Lower lobe of right lung (tissue), 2 donors: Measurements from ENCODE around the gene EFCAB8. TPM values are rescaled to one million over a fixed set of nuclear protein-coding genes. Genes with fewer than 3 reads are reported as not detected.
A peak's percentile ranks its signal among the peaks of the same experiment; 100 is the strongest.

ENCODE experiments used
- ATAC-seq, 2 donors: fragments of 200-7000 bp; cut with Tn5 transposase; one replicate each; pipeline ENCODE4 v1.9.1; 2020 to 2022; ENCODE audit warnings: mild to moderate bottlenecking in 2 of 2, moderate library complexity in 2 of 2
- DNase-seq: peaks from one replicate; pipeline ENCODE4 v3.0.0-alpha.2; 2020
- H3K27ac ChIP-seq: fragments of 200-600 bp; one replicate; pipeline ENCODE4 v1.8.0; 2022
- H3K27me3 ChIP-seq: fragments of 200-600 bp; one replicate; pipeline ENCODE4 v1.8.0; 2022; ENCODE audit warnings: low read depth
- H3K36me3 ChIP-seq: fragments of 200-600 bp; one replicate; pipeline ENCODE4 v1.8.0; 2022; ENCODE audit warnings: mild to moderate bottlenecking
- H3K4me1 ChIP-seq: fragments of 200-600 bp; one replicate; pipeline ENCODE4 v1.8.0; 2022
- H3K4me3 ChIP-seq: fragments of 200-600 bp; one replicate; pipeline ENCODE4 v1.8.0; 2022; ENCODE audit warnings: mild to moderate bottlenecking
- H3K9me3 ChIP-seq: fragments of 200-600 bp; one replicate; pipeline ENCODE4 v1.8.0; 2022
- intact Hi-C: fragments of 100-400 bp; cut with DNase I; formaldehyde crosslinking; loops from one replicate; pipeline ENCODE4 v1.11.0; 2022
- total RNA-seq: library from RNA; stranded (reverse); fragmentation: NEBNext Ultra II Directional; extraction: Animal tissue kit (Norgen Biotek cat#: 25700); gene quantifications from one replicate; pipeline ENCODE4 v1.2.1, GENCODE V29; 2021
- TF ChIP-seq, protein P1 (sequence below): fragments of 200-600 bp; IDR thresholded peaks from one replicate; pipeline ENCODE4 v1.8.0; 2022; ENCODE audit warnings: antibody characterized with exemption, mild to moderate bottlenecking
- donor health status: DM: no; HTN: yes; CAD: no; lungs with severe emphysema.

Gene EFCAB8
- total RNA-seq, 1 donor from 2014 or later, result 0.30 TPM

DNA sequence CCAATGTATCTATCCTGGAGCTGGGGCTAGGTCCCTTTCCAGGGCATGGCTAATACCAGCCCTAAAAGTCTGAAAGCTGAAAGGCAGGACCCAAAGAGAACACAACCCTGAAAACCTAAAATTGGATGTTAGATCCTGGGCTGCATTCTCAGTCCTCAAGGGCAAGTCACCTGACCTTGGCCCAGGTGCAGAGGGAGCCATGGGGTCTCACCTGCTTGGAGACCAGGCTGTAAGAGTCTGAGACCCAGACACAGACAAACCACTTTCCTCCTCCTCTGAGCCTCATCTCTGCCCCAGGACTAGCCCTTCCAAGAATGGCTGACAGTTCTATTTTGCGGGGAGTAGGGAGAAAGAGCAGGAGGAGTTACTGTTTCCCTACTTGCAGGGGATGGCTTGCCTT is 60.0 kb downstream of the EFCAB8 start:
- TF ChIP-seq, protein P1, sequence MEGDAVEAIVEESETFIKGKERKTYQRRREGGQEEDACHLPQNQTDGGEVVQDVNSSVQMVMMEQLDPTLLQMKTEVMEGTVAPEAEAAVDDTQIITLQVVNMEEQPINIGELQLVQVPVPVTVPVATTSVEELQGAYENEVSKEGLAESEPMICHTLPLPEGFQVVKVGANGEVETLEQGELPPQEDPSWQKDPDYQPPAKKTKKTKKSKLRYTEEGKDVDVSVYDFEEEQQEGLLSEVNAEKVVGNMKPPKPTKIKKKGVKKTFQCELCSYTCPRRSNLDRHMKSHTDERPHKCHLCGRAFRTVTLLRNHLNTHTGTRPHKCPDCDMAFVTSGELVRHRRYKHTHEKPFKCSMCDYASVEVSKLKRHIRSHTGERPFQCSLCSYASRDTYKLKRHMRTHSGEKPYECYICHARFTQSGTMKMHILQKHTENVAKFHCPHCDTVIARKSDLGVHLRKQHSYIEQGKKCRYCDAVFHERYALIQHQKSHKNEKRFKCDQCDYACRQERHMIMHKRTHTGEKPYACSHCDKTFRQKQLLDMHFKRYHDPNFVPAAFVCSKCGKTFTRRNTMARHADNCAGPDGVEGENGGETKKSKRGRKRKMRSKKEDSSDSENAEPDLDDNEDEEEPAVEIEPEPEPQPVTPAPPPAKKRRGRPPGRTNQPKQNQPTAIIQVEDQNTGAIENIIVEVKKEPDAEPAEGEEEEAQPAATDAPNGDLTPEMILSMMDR, result no peak
- DNase-seq (peak; percentile 6), ATAC-seq (no peak)
- no peaks in the 10 kb centered on the region for H3K27me3 ChIP-seq
- intact Hi-C loops, result no loop called here
- no peak overlapping the region for H3K4me3 ChIP-seq
- peaks cover 19% of the 10 kb centered on the region for H3K9me3 ChIP-seq
- H3K27ac ChIP-seq, result no peak overlapping the region
- no peaks in the 10 kb centered on the region for H3K36me3 ChIP-seq
- no peaks in the 10 kb centered on the region for H3K4me1 ChIP-seq

DNA sequence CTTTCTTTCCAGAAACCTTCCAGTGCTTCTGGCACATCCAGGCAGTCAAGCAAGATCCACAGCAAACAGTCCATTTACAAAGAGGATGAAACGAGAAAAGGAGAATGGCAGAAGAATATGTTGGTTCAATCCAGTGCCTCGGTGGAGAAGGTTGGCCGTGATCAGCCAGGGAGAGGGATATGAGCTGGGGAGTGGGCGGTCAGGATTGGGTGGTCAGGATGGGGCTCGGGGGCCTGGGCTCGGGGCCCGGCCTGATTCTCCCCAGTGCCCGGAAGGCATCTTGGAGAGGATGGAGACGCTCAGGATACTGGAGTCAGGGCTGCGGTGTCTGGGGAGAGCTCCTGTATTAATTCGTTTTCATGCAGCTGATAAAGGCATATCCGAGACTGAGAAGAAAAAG is 61.3 kb downstream of the EFCAB8 start:
- intact Hi-C loops, result no loop called here
- TF ChIP-seq, protein P1, result no peak
- no peak overlapping the region for H3K27ac ChIP-seq
- H3K4me3 ChIP-seq, result no peak overlapping the region
- peaks cover 19% of the 10 kb centered on the region for H3K9me3 ChIP-seq
- no peaks in the 10 kb centered on the region for H3K4me1 ChIP-seq
- H3K36me3 ChIP-seq, result no peaks in the 10 kb centered on the region
- DNase-seq (no peak), ATAC-seq (no peak)
- H3K27me3 ChIP-seq, result no peaks in the 10 kb centered on the region

DNA sequence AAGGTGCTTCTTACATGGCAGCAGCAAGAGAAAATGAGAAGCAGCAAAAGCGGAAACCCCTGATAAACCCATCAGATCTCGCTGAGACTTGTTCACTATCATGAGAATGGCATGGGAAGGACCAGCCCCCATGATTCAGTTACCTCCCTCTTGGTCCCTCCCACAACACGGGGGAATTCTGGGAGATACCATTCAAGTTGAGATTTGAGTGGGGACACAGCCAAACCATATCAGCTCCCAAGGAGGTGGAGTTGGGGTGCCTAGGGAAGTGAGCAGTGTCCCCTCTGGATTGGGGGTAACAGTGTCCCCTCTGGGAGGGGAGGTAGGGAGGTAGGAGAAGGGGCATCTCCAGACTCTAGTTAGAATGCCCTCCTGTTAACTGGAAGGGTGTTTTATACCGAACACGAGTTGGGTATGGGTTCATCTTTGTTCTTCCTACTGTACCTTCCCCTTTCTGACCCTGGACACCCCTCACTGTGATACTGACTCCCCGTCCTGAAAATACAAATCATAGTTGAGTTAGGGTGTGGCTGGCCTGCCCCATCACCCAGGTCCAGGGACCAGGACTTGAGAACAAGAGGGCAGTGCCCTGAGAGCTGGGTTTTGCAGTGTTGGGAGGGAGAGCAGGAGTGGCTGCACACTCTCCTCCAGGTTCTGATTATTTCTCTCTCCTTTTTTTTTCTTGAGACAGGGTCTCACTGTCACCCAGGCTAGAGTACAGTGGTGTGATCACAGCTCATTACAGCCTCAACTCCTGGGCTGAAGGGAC is 62.0 kb downstream of the EFCAB8 start:
- H3K4me3 ChIP-seq, result no peak overlapping the region
- no peak overlapping the region for H3K27ac ChIP-seq
- no peaks in the 10 kb centered on the region for H3K4me1 ChIP-seq
- DNase-seq (no peak), ATAC-seq (no peak)
- TF ChIP-seq, protein P1, result no peak
- no peaks in the 10 kb centered on the region for H3K27me3 ChIP-seq
- H3K36me3 ChIP-seq, result no peaks in the 10 kb centered on the region
- peaks cover 13% of the 10 kb centered on the region for H3K9me3 ChIP-seq
- intact Hi-C loops, result no loop called here

DNA sequence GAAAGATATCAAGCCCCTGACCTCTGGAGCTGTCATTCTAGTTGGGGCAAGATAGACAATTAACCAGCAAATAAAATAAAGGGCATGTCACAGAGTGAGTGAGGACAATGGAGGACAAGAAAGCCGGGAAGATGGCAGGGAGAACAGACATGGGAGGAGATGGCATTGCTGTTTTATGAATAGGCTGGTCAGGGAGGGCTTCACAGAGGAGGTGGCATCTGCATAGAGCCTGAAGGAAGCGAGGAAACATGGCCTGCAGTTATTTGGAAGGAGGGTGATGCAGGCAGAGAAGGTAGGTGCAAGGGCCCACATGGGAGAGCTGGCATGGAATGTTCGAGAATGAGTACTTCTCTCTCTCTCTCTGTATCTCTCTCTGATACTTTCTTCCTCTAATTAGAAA is 63.7 kb downstream of the EFCAB8 start:
- no peaks in the 10 kb centered on the region for H3K9me3 ChIP-seq
- no peak overlapping the region for H3K27ac ChIP-seq
- no peaks in the 10 kb centered on the region for H3K4me1 ChIP-seq
- H3K36me3 ChIP-seq, result no peaks in the 10 kb centered on the region
- DNase-seq (no peak), ATAC-seq (no peak)
- H3K27me3 ChIP-seq, result no peaks in the 10 kb centered on the region
- H3K4me3 ChIP-seq, result no peak overlapping the region
- intact Hi-C loops, result no loop called here
- TF ChIP-seq, protein P1, result no peak

DNA sequence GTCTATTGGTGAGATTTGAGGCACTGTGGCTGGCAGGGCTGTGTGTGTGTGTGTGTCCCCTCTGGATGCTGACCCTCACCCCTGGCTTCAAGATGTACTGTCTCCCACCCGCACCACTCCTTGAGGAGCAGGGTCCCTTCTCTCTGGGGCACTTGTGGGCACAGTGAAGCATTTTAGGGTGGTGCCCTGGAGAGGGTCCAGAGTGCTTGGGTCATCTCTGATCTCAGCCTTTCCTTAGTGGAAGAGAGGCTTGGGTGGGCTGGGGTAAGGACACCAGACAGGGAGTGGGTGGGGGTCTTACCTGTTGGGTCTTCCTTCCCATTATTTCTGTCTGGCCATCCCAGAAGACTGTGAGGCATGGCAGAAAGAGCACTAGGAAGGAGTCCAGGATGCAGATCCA is 66.1 kb downstream of the EFCAB8 start:
- ATAC-seq (no peak), DNase-seq (no peak)
- Histone ChIP-seq H3K4me1 (no peaks in the 10 kb centered on the region), H3K9me3 (no peaks in the 10 kb centered on the region), H3K27me3 (no peaks in the 10 kb centered on the region), H3K27ac (no peak overlapping the region), H3K4me3 (no peak overlapping the region), H3K36me3 (no peaks in the 10 kb centered on the region)
- TF ChIP-seq, protein P1, result no peak
- intact Hi-C loops, result no loop called here
